Stomach (tissue), 4 donors: ENCODE results near the gene APMAP.

Experiments used
- CTCF ChIP-seq, 7 experiments: fragments of 450-650 bp in 4 of 7; fragments of 200-600 bp in 3 of 7; sonication (generic) in 3 of 7; IDR thresholded peaks; one replicate each; pipeline ENCODE4 v1.5.1; 2016 to 2019; ENCODE audit warnings: antibody characterized with exemption in 7 of 7, control low read depth in 2 of 7, mild to moderate bottlenecking in 1 of 7
- EP300 ChIP-seq: sonication (generic); formaldehyde crosslinking; IDR thresholded peaks from one replicate; pipeline ENCODE4 v1.6.1; 2017; ENCODE audit warnings: antibody characterized with exemption
- POLR2A ChIP-seq, 4 donors: fragments of 450-650 bp; IDR thresholded peaks; one replicate each; pipeline ENCODE4 v1.6.1; 2016; ENCODE audit warnings: antibody characterized with exemption in 4 of 4, control low read depth in 2 of 4, mild to moderate bottlenecking in 1 of 4, moderate library complexity in 1 of 4
- POLR2AphosphoS5 ChIP-seq, 3 donors: sonication (generic); formaldehyde crosslinking; IDR thresholded peaks; one replicate each; pipeline ENCODE4 v1.6.1; 2016; ENCODE audit warnings: antibody characterized with exemption in 3 of 3

- TF ChIP-seq CTCF (IDR thresholded peaks at IDR 0.05) (no peak), POLR2A (IDR thresholded peaks at IDR 0.05) (no peak), EP300 (no peak), POLR2AphosphoS5 (IDR thresholded peaks at IDR 0.05) (no peak)
These were observed 21.0 kb downstream of the APMAP start for GRCh38 chr20:24971376-24972101.
